Left forelimb (tissue), 1 donor: Measurements from ENCODE around the gene PIGC.

Source experiments
- DNase-seq: peaks from one replicate; pipeline ENCODE4 v3.0.0-alpha.2; 2018; ENCODE audit warnings: low spot score

PIGC gene

DNA sequence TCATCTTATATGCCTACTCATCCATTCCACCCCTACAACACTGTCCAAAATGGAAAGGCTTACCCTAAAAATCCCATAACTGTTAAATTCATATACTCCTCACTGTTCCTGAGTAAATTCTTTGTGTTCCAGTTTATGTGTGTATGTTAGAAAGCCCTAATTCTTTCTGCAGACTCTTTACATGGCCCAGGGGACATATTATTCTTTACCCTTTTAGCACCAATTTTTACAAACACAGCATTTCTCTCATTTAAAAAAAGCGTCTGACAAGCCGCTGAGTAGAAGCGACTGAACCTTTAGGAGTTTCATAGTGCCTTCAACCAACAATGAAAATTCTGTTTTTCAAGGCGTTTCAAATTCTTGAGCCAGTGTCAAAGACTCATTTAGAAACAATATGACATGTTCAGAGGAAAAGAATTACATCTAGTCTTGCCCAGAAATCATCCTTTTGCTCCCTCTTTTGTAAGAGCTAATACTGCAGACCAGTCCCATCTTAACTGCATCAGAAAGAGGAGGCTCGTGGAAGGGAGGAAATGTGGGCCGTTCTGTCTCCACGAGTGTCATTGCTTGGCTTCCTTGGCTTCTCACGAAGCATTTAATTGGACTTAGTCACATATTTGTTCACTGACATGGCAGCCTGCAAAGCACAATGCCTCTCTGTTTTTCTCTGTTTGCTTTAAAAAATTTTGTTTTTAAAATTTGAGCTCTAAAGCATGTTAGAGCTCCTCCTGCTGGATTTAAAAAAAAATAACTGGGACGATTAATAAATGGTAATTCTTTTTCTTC, 44.7 kb downstream of the PIGC start:
- peak; percentile 81 for DNase-seq

DNA sequence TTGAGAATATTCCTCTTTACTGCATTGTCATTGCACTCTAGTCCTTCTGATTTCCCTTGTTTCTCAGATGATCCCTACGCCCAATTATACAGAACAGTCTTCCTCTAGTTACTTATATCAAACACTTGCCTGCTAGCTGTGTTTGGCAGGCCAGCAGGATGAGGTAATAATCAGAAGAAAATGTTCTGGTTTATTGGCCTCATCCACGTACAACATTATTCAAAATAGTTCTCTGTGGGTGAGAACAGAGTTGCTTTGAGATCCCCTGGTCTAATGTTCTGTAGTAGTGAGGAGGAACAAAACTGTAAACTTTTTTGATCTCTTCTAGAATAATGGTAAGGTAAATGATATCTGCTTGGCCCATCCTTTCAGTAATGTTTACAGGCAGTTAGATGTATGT, 45.7 kb downstream of the PIGC start:
- no peak for DNase-seq

DNA sequence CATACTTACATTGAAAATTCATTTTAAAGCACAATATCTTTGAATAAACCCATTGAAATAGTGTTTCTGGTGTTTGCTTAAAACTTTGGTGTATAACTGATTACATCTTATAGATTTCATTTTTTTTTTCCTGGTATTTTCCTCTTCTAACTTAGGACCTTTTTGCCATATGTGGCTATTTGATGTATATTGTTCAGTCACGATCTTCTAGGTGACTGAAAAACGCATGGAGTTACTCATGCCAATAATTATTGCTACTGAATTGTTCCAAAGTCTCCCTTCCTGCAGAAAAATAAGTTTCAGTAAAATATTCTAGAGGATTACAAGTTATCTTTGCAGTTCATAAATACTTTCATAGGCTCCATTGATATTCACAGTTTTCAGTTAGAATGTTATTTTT, 46.2 kb downstream of the PIGC start:
- no peak for DNase-seq

GRCh38 chr1:172397221-172397620, 46.6 kb downstream of the PIGC start:
- DNase-seq, result no peak

DNA sequence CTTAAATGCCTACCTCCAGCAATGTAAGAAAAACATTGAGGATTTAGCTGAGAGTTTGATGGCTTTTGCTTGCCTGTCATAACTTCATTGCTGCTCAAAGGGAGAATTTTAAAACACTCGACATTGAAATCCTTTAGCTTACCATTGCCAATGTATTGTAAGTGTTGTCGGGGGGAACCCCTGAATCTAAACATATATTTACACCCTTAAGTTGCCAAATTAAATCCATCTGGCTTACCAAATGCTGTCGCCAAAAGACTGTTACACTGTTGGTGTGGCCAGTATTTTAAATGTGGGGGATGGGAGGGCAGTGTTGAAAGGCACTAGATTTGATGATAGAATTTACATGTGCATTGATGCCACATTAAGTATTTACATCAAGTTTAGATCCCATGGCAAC, 48.3 kb downstream of the PIGC start:
- DNase-seq, result no peak

DNA sequence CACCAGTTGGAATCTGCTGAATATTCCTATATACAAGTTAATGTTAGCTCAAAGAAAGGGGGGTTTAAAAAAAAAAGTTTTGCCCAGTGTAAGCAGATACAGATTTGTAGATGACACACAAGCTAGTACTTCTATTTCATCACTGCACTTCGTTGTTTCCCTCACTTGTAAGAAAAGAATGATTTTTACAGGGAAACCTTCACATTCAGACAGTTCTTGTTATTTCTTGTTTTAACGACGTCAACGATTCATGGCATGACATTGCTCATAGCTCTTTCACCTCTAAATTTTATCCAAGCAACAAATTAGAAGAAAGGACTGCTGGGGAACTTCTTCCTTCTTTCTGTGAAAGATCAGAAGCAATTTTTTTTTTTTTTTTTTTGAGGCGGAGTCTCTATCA, 49.1 kb downstream of the PIGC start:
- no peak for DNase-seq

GRCh38 chr1:172394141-172394751, 49.6 kb downstream of the PIGC start:
- no peak for DNase-seq

GRCh38 chr1:172393354-172393753, 50.5 kb downstream of the PIGC start:
- no peak for DNase-seq

DNA sequence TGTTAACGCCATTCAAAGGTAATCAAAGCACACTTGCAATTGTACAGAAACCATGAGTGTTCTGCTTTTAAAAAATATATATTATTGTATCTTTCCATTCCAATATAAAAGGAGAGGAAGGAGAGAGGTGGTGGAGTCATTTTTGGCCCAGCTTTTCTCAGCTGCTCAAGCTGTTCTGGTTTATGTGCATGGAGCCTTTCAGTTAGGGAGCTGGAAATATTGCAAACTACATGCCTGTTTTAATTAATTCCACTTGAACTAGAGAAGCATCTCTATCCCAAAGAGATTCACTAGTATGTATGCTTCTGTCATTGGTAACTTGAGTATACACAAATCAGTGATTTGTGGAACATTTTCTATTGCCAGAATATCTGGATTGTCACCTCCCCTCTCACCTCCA, 51.9 kb downstream of the PIGC start:
- no peak for DNase-seq
